RWPE1 (cell line): ENCODE results near the gene CLDN20.

Experiments used
- CTCF ChIA-PET: fragments of 350-600 bp; sonication (Branson Sonifier 250); formaldehyde crosslinking; extraction: SDS; loops from one replicate; lab custom pipeline; 2021; lab: Yijun Ruan, JAX
- POLR2A ChIA-PET: fragments of 400-600 bp; formaldehyde crosslinking; extraction: SDS; loops from one replicate; lab custom pipeline; 2020; ENCODE audit warnings: antibody characterized with exemption; ENCODE audit not compliant: low non-redundant PET; lab: Yijun Ruan, JAX
- DNase-seq: peaks from one replicate; pipeline ENCODE4 v3.0.0; 2012; ENCODE audit warnings: low spot score
- H3K27ac ChIP-seq: fragments of 450-650 bp; 2 replicates; pipeline ENCODE4 v1.5.1; 2017
- CTCF ChIP-seq: fragments of 450-650 bp; conservative IDR thresholded peaks from 2 replicates; pipeline ENCODE4 v1.5.1; 2017; ENCODE audit warnings: low read depth, mild to moderate bottlenecking

CLDN20 gene

GRCh38 chr6:155232848-155233247 lies 31.0 kb upstream of the CLDN20 start:
- CTCF ChIA-PET = no interaction called here

DNA sequence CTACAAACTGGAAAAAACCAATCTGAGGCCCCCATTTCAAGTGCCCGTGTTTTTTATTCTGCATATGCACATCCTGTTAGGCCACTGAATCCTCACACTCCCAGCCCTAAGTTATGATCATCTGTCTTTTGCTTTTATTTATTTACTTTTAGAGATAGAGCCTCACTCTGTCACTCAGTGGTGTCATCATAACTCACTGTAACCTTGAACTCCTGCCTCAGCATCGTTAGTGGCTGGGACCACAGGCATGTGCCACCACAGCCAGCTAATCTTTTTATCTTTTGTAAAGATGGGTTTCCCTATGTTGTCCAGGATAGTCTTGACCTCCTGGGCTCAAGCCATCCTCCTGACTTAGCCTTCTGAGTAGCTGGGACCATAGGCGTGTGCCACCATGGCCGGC lies 29.6 kb upstream of the CLDN20 start:
- H3K27ac ChIP-seq = no peak overlapping the region
- ChIA-PET CTCF (no interaction called here), POLR2A (no interaction called here)
- TF ChIP-seq CTCF = no peak
- no peak for DNase-seq

More at GRCh38 chr6:155232848-155233247, 31.0 kb upstream of the CLDN20 start:
- no peak for TF ChIP-seq CTCF
- POLR2A ChIA-PET = no interaction called here
- no peak overlapping the region for H3K27ac ChIP-seq
- DNase-seq = no peak

DNA sequence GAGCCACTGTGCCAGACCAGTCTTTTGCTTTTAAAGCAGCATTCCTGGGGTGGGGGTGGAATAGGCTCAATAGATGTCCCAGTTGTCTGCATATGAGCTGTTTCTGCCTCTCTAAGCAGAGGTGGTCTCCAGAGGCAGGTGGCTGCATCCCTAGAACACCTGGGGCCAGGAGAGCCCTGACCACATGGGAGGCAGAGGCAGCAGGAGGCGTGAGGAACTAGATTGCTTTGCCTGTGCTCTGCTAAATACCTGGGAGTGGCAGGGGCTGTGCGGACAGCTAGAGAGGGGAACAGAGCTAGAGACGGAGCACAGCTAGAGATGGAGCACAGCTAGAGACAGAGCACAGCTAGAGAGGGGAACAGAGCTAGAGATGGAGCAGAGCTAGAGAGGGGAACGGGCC lies 29.1 kb upstream of the CLDN20 start:
- ChIA-PET POLR2A (no interaction called here), CTCF (no interaction called here)
- H3K27ac ChIP-seq = no peak overlapping the region
- DNase-seq = no peak
- no peak for TF ChIP-seq CTCF

- CTCF ChIA-PET = interaction anchor here (1.0 kb wide), 1 partner anchor 307 kb away, joined by 3 read pairs; no protein-coding TSS in a partner anchor
- H3K27ac ChIP-seq = no peak overlapping the region
- POLR2A ChIA-PET = no interaction called here
- no peak for TF ChIP-seq CTCF
- no peak for DNase-seq
These were observed 28.7 kb upstream of the CLDN20 start for GRCh38 chr6:155235087-155235486.

- no peak overlapping the region for H3K27ac ChIP-seq
- no peak for DNase-seq
- no peak for TF ChIP-seq CTCF
- ChIA-PET POLR2A (no interaction called here), CTCF (interaction anchor here (0.6 kb wide), 1 partner anchor 546 kb away, joined by 3 read pairs; no protein-coding TSS in a partner anchor)
These were observed 26.2 kb upstream of the CLDN20 start for GRCh38 chr6:155237613-155238012.

DNA sequence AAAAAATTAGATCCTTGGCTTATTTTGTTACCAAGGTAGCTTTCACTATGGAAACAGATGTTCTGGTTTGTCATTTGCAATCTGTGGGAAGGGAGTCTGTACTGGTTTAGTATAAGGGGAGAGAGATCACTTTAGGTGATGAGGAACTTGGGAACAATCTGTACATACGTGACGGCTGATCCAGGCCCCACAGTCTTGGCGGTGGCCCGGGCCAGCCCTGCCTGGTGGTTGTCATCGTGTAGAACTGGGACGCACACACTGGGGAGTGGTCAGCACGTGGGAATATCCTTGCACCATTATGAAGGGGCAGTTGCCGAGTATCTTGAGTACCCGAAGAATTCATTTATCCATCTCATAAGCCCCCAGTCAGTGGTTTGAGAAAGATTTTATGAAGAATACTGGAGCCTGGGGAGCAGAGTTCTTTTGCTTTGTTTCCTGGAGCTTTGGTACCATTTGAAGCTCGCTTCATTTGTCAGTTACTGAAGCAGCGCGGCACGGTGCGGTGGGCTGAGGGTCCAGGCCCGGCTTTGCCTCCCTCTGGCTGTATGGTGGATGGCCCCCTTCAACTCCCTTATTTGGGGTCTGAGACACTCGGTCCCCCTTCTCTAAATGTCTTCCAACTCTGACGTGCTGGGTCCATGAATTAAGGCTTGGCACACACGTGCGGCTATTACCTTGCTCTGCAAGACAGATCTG lies 22.8 kb upstream of the CLDN20 start:
- ChIA-PET CTCF (interaction anchor here (0.7 kb wide), 1 partner anchor 20 kb away, joined by 5 read pairs; no protein-coding TSS in a partner anchor), POLR2A (no interaction called here)
- no peak for DNase-seq
- TF ChIP-seq CTCF = no peak
- no peak overlapping the region for H3K27ac ChIP-seq
